Cerebellar nuclear complex (tissue), 1 donor: ENCODE measurements around the gene PLEKHO1.
"Not testable (repeated sequence)": the region's sequence is repeated elsewhere in the genome, so short reads cannot be mapped to it uniquely, and the experiment has no call there.

Experiments used
- DNase-seq, 2 experiments: peaks; one replicate each; lab custom pipeline; 2025; lab: John Stamatoyannopoulos, UW

PLEKHO1 gene

GRCh38 chr1:150173141-150173585 is 23.4 kb downstream of the PLEKHO1 start:
- DNase-seq: no peak

DNA sequence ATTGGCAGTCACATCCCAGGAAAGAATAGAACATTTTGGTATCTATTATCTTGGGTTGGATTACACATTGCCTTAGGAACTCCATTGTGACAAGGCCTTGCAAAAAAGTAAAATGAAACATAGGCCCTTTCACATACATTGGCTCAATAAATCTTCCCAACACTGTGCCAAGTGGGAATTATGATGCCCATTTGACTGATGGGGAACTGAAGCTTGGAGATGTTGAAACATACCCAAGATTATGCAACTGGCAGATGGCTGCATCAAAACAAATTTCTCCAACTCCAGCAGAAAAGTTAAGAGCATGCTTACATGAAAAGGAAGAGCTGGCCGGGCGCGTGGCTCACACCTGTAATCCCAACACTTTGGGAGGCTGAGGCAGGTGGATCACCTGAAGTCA is 26.9 kb downstream of the PLEKHO1 start:
- no peak for DNase-seq

DNA sequence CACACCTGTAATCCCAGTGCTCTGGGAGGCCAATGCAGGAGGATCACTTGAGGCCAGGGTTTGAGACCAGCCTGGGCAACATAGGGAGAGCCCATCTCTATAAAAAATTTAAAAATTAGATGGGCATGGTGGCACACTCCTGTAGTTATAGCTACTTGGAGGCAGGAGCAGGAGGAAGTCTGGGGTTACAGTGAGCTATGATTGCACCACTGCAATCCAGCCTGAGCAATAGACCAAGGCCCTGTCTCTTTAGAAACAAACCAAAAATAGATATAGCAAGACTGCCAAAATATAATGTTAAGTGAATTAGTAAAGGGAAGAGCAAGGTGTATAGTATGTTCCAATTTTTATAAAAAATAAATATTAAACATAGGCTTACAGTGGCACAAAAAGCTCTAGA is 28.8 kb downstream of the PLEKHO1 start:
- DNase-seq: no peak

DNA sequence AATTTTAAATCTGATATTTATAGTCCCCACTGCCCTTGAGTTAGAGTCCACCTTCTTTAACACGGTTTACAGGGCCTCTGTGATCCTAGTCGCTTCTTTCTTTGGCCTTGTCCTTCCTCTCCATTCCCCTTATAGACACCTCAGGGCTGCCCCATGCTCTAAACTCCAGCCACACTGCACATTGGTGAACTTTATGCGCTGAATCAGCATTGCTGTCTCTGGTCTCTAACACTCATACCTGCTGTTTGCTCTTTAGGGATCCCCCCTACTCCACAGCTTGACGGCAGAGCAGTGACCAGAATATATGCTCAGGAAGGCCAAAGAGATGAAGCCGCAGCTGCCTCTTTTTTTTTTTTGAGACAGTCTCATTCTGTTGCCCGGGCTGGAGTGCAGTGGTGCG is 30.2 kb downstream of the PLEKHO1 start:
- DNase-seq: no peak

DNA sequence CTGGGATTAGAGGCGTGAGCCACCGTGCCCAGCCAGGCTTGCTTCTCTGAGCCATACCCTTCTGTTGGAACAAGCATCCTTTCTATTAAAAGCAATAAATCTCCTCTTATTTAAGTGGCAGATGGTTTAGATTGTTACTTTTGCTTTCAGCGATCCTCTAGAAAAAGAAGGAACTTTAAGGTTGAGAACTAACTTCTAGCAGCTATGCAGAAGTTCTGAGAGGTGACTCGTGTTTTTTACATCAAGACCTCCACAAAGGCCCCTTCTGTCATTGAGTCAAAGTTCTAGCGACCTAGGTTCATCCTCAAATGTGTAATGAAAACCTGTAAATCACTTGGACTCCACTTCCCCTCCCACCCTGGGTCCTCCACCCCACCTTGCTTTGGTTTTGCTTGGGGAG is 30.8 kb downstream of the PLEKHO1 start:
- DNase-seq: no peak

- DNase-seq: no peak
Measured at GRCh38 chr1:150182247-150182646, 32.5 kb downstream of the PLEKHO1 start.

GRCh38 chr1:150183061-150183460 is 33.3 kb downstream of the PLEKHO1 start:
- DNase-seq: no peak

DNA sequence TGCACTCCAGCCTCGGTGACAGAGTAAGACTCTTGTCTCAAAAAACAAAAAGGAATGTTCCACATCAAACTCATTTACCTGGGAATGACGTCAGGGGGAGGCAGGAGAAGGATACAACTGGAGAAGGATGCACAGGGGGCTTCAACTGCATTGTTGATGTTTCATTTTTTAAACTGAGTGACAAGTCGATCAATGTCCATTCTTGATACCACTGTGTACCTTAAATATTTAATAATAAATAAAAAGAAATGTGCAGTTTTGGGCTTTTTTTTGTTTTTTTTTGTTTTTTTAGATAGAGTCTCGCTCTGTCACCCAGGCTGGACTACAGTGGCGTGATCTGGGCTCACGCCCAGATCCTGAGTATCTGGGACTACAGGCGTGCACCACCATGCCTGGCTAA is 35.8 kb downstream of the PLEKHO1 start:
- no peak for DNase-seq

GRCh38 chr1:150186438-150186788 is 36.7 kb downstream of the PLEKHO1 start:
- not testable (repeated sequence) for DNase-seq

DNA sequence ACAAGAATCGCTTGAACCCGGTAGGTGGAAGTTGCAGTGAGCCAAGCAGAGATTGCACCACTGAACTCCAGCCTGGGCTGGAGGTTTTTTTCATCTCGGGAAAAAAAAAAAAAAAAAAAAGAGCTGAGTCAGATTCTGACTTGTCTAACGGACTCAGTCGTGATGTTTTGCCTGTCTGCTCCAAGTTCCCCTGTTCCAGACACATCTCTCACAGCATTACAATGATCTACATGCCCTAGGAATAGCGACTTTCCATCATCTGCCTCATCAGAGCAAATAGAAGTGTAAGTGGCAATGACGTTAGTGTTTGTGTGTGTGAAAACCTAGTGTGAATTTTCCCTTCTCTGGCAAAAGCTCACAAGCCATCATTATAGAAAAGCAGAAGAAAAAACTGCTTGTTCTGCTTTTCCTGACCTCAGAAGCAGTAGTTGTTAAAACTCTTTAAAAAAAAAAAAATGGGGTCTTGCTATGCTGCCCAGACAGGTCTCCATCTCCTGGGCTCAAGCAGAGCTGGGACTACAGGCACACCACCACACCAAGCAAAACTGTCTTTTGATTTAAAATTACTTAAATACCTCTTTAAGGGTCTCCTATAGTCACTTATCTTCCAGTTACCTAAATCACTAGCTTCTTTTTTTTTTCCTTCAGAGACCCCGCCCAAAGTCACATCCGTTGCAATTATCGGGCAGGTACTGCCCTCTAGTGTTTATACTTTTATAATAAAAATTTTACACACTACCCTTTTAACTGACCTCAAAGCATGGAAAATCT is 37.3 kb downstream of the PLEKHO1 start:
- DNase-seq: peak in 1 of 2 experiments; percentile 71

- DNase-seq: peak in 1 of 2 experiments; percentile 71
Measured at GRCh38 chr1:150187560-150187931, 37.8 kb downstream of the PLEKHO1 start.

GRCh38 chr1:150192012-150192411 is 42.3 kb downstream of the PLEKHO1 start:
- no peak for DNase-seq

DNA sequence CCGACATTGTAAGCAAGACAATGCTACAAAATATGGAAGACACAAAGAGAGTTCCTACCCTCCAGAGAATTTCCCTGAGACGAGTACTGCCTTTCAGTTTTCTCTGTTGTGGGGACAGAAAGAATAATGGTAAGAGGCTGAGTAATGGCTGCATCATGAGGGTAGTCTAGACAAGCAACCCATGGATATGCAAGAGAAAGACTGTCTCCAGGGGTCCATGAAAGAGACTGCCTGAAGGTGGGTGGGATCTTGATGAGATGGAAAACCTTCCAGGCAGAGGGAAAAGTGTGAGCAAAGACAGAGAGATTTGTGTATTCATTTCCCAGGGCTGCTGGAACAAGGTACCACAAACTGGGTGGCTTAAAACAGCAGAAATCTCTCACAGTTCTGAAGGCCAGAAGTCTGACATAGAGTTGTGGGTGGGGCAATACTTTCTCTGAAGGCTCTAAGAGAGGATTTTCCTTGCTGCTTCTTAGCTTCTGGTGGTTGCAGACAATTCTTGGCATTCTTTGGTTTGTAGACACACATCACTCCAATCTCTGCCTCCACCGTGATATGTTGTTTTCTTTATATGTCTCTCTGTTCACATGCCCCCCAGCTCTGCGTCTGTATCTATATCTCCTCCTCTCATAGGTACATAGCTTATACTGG is 44.8 kb downstream of the PLEKHO1 start:
- no peak for DNase-seq

- DNase-seq: no peak
Measured at GRCh38 chr1:150196417-150196816, 46.7 kb downstream of the PLEKHO1 start.

GRCh38 chr1:150207281-150207971 is 57.7 kb downstream of the PLEKHO1 start:
- DNase-seq: peak in 1 of 2 experiments; percentile 53

DNA sequence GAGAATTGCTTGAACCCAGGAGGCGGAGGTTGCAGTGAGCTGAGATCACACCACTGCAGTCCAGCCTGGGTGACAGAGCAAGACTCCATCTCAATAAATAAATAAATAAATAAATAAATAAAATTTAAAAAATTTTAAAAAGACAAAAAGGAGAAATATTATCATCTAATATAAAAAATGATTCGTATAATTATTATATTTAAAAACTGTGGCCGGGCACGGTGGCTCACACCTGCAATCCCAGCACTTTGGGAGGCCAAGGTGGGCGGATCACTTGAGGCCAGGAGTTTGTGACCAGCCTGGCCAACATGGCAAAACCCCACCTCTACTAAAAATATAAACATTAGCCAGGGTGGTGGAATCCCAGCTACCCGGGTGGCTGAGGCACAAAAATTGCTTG is 58.7 kb downstream of the PLEKHO1 start:
- not testable (repeated sequence) for DNase-seq
